ENCODE measurements around the gene CLDND2.
A peak's percentile ranks its signal among the peaks of the same experiment; 100 is the strongest.

The CLDND2 gene

GRCh38 chr19:51361239-51361638 is 7.6 kb downstream of the CLDND2 start:
- DNase-seq (ENCODE audit: low read depth), result no peak
- H3K4me3 ChIP-seq (ENCODE audit: low read length), result no peak overlapping the region
- TF ChIP-seq, protein P1, sequence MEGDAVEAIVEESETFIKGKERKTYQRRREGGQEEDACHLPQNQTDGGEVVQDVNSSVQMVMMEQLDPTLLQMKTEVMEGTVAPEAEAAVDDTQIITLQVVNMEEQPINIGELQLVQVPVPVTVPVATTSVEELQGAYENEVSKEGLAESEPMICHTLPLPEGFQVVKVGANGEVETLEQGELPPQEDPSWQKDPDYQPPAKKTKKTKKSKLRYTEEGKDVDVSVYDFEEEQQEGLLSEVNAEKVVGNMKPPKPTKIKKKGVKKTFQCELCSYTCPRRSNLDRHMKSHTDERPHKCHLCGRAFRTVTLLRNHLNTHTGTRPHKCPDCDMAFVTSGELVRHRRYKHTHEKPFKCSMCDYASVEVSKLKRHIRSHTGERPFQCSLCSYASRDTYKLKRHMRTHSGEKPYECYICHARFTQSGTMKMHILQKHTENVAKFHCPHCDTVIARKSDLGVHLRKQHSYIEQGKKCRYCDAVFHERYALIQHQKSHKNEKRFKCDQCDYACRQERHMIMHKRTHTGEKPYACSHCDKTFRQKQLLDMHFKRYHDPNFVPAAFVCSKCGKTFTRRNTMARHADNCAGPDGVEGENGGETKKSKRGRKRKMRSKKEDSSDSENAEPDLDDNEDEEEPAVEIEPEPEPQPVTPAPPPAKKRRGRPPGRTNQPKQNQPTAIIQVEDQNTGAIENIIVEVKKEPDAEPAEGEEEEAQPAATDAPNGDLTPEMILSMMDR (conservative IDR thresholded peaks at IDR 0.05; ENCODE audit: low read depth, low read length), result no peak

- no peak overlapping the region for H3K4me3 ChIP-seq (ENCODE audit: low read length)
- peak; percentile 88 for DNase-seq (ENCODE audit: low read depth)
- TF ChIP-seq, protein P1 (conservative IDR thresholded peaks at IDR 0.05; ENCODE audit: low read depth, low read length), result no peak
Observed at GRCh38 chr19:51359294-51359693, 9.5 kb downstream of the CLDND2 start.

DNA sequence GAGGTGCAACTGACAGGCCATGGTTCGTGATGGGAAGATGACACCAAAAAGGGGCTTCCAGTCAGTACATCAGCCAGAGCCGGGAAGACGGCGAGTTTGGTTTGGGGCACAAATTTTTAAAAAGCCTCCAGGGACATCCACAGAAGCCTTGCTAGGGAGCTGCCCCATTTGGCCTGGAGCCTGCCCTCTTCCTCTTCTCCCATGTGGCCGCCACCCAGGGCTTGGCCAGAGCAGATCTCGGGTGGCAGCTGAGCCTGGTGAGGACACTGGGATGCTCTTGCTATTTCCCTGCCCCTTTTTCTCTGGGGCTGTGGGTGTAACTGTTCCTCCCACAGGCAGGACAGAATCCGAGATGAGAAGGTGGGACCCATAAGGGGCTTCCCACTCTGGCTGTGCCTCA is 10.9 kb downstream of the CLDND2 start:
- TF ChIP-seq, protein P1 (conservative IDR thresholded peaks at IDR 0.05; ENCODE audit: low read depth, low read length), result no peak
- no peak for DNase-seq (ENCODE audit: low read depth)
- H3K4me3 ChIP-seq (ENCODE audit: low read length), result no peak overlapping the region

GRCh38 chr19:51356159-51356801 is 12.5 kb downstream of the CLDND2 start:
- no peak overlapping the region for H3K4me3 ChIP-seq (ENCODE audit: low read length)
- TF ChIP-seq, protein P1 (conservative IDR thresholded peaks at IDR 0.05; ENCODE audit: low read depth, low read length), result no peak
- no peak for DNase-seq (ENCODE audit: low read depth)

DNA sequence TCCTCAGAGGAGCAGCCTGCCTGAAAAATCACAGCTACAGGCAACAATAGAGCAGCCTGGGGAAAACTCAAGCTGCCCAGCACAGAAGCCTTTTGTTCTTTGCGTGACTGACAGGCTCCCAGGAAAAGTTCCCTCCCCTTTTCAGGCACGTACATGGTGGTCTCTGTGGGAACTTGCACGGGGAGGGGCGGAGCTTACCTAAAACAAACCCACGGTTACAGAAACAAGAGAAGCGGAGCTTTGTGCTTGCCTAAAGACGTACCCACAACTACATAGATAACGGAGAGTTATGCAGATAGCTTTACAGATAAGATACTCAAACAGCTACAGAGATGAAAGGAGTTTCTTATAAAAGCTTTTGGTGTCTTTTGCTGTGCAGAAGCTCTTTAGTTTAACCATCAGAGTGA is 14.1 kb downstream of the CLDND2 start:
- TF ChIP-seq, protein P1 (conservative IDR thresholded peaks at IDR 0.05; ENCODE audit: low read depth, low read length), result no peak

GRCh38 chr19:51354103-51354741 is 14.6 kb downstream of the CLDND2 start:
- DNase-seq (ENCODE audit: low read depth), result no peak
- TF ChIP-seq, protein P1 (conservative IDR thresholded peaks at IDR 0.05; ENCODE audit: low read depth, low read length), result no peak
- H3K4me3 ChIP-seq (ENCODE audit: low read length), result no peak overlapping the region

More for the DNA sequence above, 14.1 kb downstream of the CLDND2 start:
- H3K4me3 ChIP-seq (ENCODE audit: low read length), result no peak overlapping the region
- peak; percentile 33 for DNase-seq (ENCODE audit: low read depth)
